ENCODE data around the gene PGAP1. TPM values are rescaled to one million over a fixed set of nuclear protein-coding genes. Genes with fewer than 3 reads are reported as not detected.

Gene PGAP1
- total RNA-seq, 1 donor: 11.7 TPM

DNA sequence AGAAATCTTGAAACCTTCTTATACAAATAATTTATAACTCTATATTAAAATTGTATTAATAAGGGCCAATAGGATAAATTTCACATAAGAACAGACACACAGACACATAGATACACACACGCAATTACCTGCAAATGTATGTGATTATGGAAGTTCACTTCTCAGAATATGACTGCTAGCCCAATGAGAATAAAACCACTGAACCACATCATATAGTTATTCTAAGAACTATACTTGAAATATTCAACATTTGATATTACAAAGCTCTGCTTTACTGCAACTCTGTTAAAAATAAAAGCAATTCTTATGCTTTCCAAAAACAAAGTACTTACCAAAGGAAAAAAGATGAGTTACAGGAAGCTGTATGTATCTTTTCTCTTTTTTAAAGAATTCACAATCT, 51.1 kb downstream of the PGAP1 start:
- no peak overlapping the region for H3K4me3 ChIP-seq (ENCODE audit: low read depth, low read length)
- DNase-seq (ENCODE audit: low read depth): no peak
- TF ChIP-seq, protein P1, sequence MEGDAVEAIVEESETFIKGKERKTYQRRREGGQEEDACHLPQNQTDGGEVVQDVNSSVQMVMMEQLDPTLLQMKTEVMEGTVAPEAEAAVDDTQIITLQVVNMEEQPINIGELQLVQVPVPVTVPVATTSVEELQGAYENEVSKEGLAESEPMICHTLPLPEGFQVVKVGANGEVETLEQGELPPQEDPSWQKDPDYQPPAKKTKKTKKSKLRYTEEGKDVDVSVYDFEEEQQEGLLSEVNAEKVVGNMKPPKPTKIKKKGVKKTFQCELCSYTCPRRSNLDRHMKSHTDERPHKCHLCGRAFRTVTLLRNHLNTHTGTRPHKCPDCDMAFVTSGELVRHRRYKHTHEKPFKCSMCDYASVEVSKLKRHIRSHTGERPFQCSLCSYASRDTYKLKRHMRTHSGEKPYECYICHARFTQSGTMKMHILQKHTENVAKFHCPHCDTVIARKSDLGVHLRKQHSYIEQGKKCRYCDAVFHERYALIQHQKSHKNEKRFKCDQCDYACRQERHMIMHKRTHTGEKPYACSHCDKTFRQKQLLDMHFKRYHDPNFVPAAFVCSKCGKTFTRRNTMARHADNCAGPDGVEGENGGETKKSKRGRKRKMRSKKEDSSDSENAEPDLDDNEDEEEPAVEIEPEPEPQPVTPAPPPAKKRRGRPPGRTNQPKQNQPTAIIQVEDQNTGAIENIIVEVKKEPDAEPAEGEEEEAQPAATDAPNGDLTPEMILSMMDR (IDR thresholded peaks at IDR 0.05; ENCODE audit: insufficient read depth, low read depth, low read length): no peak

- TF ChIP-seq, protein P1 (IDR thresholded peaks at IDR 0.05; ENCODE audit: insufficient read depth, low read depth, low read length): no peak
- no peak overlapping the region for H3K4me3 ChIP-seq (ENCODE audit: low read depth, low read length)
- no peak for DNase-seq (ENCODE audit: low read depth)
Measured at GRCh38 chr2:196873511-196873910, 53.0 kb downstream of the PGAP1 start.

DNA sequence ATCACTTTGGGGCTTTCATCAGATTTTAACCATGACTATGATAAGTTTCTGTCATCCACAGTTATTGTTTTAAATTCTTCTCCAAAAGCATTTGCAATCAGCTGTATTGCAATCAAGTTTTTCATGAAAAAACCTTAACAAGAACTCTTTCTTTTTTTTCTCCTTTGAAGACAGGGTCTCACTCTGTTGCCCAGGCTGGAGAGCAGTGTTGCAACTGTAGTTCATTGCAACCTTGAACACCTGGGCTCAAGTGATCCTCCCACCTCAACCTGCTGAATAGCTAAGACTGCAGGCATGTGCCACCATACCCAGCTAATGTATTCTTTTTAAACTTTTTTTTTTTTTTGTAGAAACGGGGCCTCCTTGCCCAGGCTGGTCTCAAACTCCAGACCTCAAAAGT, 71.9 kb downstream of the PGAP1 start:
- TF ChIP-seq, protein P1 (IDR thresholded peaks at IDR 0.05; ENCODE audit: insufficient read depth, low read depth, low read length): no peak
- no peak overlapping the region for H3K4me3 ChIP-seq (ENCODE audit: low read depth, low read length)
- DNase-seq (ENCODE audit: low read depth): no peak

DNA sequence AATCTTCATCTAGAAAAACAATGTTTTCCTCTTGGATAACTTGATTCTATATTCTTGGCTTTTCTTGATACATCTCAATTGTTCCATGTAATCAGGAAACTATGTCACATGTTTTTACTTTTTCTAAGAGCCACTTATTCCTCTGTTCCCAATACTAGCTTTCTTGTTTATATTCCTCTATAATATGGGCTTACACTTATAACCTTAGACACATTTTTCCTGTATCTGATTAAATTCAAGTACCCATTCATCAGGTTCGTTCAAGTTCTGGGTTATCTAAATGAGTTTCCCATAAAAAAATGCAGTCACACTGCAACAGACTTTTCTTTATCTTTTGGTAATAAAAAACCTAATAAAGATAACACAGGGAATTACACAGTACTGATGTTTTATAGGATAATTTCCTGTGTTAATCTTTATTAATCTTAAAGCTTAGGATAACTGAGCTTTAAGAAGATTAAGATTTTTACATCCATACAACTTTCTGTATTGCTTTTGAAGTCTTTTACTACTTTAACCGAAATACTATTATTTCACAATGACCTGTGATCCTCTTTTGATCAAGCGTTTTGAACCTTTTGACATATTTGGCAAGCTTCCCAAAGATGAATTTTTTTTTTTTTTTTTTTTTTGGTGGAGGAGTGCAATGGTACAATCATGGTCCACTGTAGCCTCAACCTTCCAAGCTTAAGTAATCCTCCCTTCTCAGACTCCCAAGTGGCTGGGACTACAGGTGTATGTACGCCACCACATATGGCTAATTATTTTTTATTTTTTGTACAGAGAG, 73.0 kb downstream of the PGAP1 start:
- peak; percentile 64 for DNase-seq (ENCODE audit: low read depth)
- TF ChIP-seq, protein P1 (IDR thresholded peaks at IDR 0.05; ENCODE audit: insufficient read depth, low read depth, low read length): no peak
- no peak overlapping the region for H3K4me3 ChIP-seq (ENCODE audit: low read depth, low read length)

GRCh38 chr2:196851088-196851487, 75.4 kb downstream of the PGAP1 start:
- DNase-seq (ENCODE audit: low read depth): peak; percentile 6
- TF ChIP-seq, protein P1 (IDR thresholded peaks at IDR 0.05; ENCODE audit: insufficient read depth, low read depth, low read length): no peak
- no peak overlapping the region for H3K4me3 ChIP-seq (ENCODE audit: low read depth, low read length)

- DNase-seq (ENCODE audit: low read depth): peak; percentile 41
- TF ChIP-seq, protein P1 (IDR thresholded peaks at IDR 0.05; ENCODE audit: insufficient read depth, low read depth, low read length): peak; percentile 55
Measured at GRCh38 chr2:196849895-196850294, 76.6 kb downstream of the PGAP1 start.

DNA sequence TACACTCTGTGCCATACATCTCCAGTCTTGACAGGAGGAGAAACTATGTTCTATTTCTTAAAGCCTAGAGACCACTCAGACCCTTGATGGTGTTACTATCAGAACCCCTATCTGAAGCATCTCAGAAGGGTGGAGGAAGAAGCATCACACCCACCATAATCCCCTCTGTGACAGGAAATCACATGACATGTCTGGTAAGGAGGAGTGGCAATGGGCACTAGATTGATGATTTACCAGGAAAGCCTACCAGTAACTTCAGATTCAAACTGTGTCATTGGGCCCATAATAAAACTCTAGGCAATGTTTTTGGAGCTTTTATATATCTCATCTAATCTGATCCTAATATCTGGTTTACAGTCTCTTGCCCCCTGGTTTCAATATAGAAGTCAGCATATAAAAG, 80.2 kb downstream of the PGAP1 start:
- H3K4me3 ChIP-seq (ENCODE audit: low read depth, low read length): no peak overlapping the region
- DNase-seq (ENCODE audit: low read depth): no peak
- TF ChIP-seq, protein P1 (IDR thresholded peaks at IDR 0.05; ENCODE audit: insufficient read depth, low read depth, low read length): no peak

More at GRCh38 chr2:196849895-196850294, 76.6 kb downstream of the PGAP1 start:
- no peak overlapping the region for H3K4me3 ChIP-seq (ENCODE audit: low read depth, low read length)

Data from fibroblast of villous mesenchyme (primary cell).